ENCODE results near the gene SDCCAG8.

DNA sequence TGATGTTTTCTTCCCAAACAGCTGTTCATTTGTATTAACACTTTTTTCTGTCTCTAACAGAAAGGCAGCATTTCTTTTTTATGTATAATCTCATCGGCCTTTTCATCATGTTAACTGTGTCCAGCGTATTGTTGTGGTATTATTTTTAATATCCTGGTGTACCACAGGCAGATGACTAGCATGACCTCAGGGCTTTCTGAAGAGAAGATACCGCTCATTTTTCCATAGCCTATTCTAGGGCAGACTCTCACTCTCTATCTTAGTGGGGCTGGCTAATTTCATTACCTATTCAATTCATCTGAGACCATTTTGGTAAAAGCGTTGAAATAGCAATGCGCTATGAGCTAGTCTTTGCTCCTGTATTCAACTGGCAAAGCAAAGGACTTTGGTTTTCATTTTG lies 209.9 kb downstream of the SDCCAG8 start:
- TF ChIP-seq POLR2A (IDR thresholded peaks at IDR 0.05) = no peak
- no peak for TF ChIP-seq POLR2AphosphoS5 (IDR thresholded peaks at IDR 0.05)
- TF ChIP-seq, protein P1, sequence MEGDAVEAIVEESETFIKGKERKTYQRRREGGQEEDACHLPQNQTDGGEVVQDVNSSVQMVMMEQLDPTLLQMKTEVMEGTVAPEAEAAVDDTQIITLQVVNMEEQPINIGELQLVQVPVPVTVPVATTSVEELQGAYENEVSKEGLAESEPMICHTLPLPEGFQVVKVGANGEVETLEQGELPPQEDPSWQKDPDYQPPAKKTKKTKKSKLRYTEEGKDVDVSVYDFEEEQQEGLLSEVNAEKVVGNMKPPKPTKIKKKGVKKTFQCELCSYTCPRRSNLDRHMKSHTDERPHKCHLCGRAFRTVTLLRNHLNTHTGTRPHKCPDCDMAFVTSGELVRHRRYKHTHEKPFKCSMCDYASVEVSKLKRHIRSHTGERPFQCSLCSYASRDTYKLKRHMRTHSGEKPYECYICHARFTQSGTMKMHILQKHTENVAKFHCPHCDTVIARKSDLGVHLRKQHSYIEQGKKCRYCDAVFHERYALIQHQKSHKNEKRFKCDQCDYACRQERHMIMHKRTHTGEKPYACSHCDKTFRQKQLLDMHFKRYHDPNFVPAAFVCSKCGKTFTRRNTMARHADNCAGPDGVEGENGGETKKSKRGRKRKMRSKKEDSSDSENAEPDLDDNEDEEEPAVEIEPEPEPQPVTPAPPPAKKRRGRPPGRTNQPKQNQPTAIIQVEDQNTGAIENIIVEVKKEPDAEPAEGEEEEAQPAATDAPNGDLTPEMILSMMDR (IDR thresholded peaks at IDR 0.05) = no peak
- no peak for TF ChIP-seq EP300 (IDR thresholded peaks at IDR 0.05)

Data from suprapubic skin (tissue), 4 donors.